ENCODE data around the gene CDH23. TPM values are rescaled to one million over a fixed set of nuclear protein-coding genes. Genes with fewer than 3 reads are reported as not detected.

CDH23 gene
- total RNA-seq, 1 donor from 2014 or later, result not detected

GRCh38 chr10:71741029-71741428 lies 344.3 kb downstream of the CDH23 start:
- Histone ChIP-seq H3K4me3 (ENCODE audit: low read depth, low read length) (no peak overlapping the region), H3K36me3 (ENCODE audit: control insufficient read depth, insufficient read depth, low read length) (no peaks in the 10 kb centered on the region), H3K27me3 (ENCODE audit: control insufficient read depth, insufficient read depth, low read length) (no peaks in the 10 kb centered on the region)
- DNase-seq (ENCODE audit: low read depth) (no peak), FAIRE-seq (no peak)
- TF ChIP-seq CTCF (IDR thresholded peaks at IDR 0.05; ENCODE audit: insufficient read depth, low read length, severe bottlenecking), result no peak

- Histone ChIP-seq H3K27me3 (ENCODE audit: control insufficient read depth, insufficient read depth, low read length) (no peaks in the 10 kb centered on the region), H3K4me3 (ENCODE audit: low read depth, low read length) (no peak overlapping the region), H3K36me3 (ENCODE audit: control insufficient read depth, insufficient read depth, low read length) (no peaks in the 10 kb centered on the region)
- DNase-seq (ENCODE audit: low read depth), result no peak
- no peak for TF ChIP-seq CTCF (IDR thresholded peaks at IDR 0.05; ENCODE audit: insufficient read depth, low read length, severe bottlenecking)
- no peak for FAIRE-seq
Observed at GRCh38 chr10:71741671-71742070, 345.0 kb downstream of the CDH23 start.

GRCh38 chr10:71742301-71743088 lies 345.8 kb downstream of the CDH23 start:
- FAIRE-seq, result peak; percentile 68
- TF ChIP-seq CTCF (IDR thresholded peaks at IDR 0.05; ENCODE audit: insufficient read depth, low read length, severe bottlenecking), result no peak
- no peak for DNase-seq (ENCODE audit: low read depth)
- Histone ChIP-seq H3K4me3 (ENCODE audit: low read depth, low read length) (no peak overlapping the region), H3K27me3 (ENCODE audit: control insufficient read depth, insufficient read depth, low read length) (no peaks in the 10 kb centered on the region), H3K36me3 (ENCODE audit: control insufficient read depth, insufficient read depth, low read length) (no peaks in the 10 kb centered on the region)

- Histone ChIP-seq H3K27me3 (ENCODE audit: control insufficient read depth, insufficient read depth, low read length) (no peaks in the 10 kb centered on the region), H3K36me3 (ENCODE audit: control insufficient read depth, insufficient read depth, low read length) (no peaks in the 10 kb centered on the region), H3K4me3 (ENCODE audit: low read depth, low read length) (no peak overlapping the region)
- no peak for TF ChIP-seq CTCF (IDR thresholded peaks at IDR 0.05; ENCODE audit: insufficient read depth, low read length, severe bottlenecking)
- DNase-seq (ENCODE audit: low read depth) (no peak), FAIRE-seq (no peak)
Observed at GRCh38 chr10:71743089-71743838, 346.5 kb downstream of the CDH23 start.

- Histone ChIP-seq H3K36me3 (ENCODE audit: control insufficient read depth, insufficient read depth, low read length) (no peaks in the 10 kb centered on the region), H3K27me3 (ENCODE audit: control insufficient read depth, insufficient read depth, low read length) (no peaks in the 10 kb centered on the region), H3K4me3 (ENCODE audit: low read depth, low read length) (no peak overlapping the region)
- no peak for DNase-seq (ENCODE audit: low read depth)
- TF ChIP-seq CTCF (IDR thresholded peaks at IDR 0.05; ENCODE audit: insufficient read depth, low read length, severe bottlenecking), result no peak
- no peak for FAIRE-seq
Observed at GRCh38 chr10:71743866-71744265, 347.1 kb downstream of the CDH23 start.
